ENCODE results near the gene ENPP5. TPM values are rescaled to one million over a fixed set of nuclear protein-coding genes. Genes with fewer than 3 reads are reported as not detected.

Gene ENPP5
- total and polyA plus RNA-seq, 2 of the 13 experiments (the other 11 are each of a cell fraction or from before 2014, with no cell fraction given) = not detected

- ChIA-PET CTCF (ENCODE audit: low intra/inter-chr PET ratio, low total read pairs) (no interaction called here), POLR2A (no interaction called here)
- H3K4me2 ChIP-seq (ENCODE audit: low read depth, low read length) = no peak overlapping the region
- peaks cover 0 to 9% of the 10 kb centered on the region in 2 experiments; a peak in 1 of 5 replicates for H3K27me3 ChIP-seq (ENCODE audit: control insufficient read depth in 1 of 2, insufficient read depth in 2 of 2, low read length in 2 of 2)
- in situ Hi-C loops (cut with HindIII; ENCODE audit: extremely low pct_ligation_motif_present, low pct_unique_long_range_greater_than_20kb) (no loop called here), intact Hi-C loops (cut with micrococcal nuclease; ENCODE audit: unreplicated experiment) (no loop called here)
- no peak for DNase-seq (ENCODE audit: low spot score)
- no TSS peak for BruUV-seq (replicated peaks)
- no peak for ATAC-seq
- no peaks in the 10 kb centered on the region for H3K9me3 ChIP-seq (ENCODE audit: low read length)
- H2AFZ ChIP-seq (ENCODE audit: low read length) = no peak overlapping the region
- no peaks in the 10 kb centered on the region for H3K79me2 ChIP-seq (ENCODE audit: insufficient read depth, low read length)
- no peak overlapping the region for H3K27ac ChIP-seq (ENCODE audit: extremely low read length, insufficient read depth, low read length)
- H4K20me1 ChIP-seq (ENCODE audit: insufficient read depth, low read length) = no peaks in the 10 kb centered on the region
- no peak overlapping the region for H3K9ac ChIP-seq (ENCODE audit: insufficient read depth, low read depth, low read length)
- no peak for FAIRE-seq
- no peaks in the 10 kb centered on the region for H3K36me3 ChIP-seq (replicated peaks in 1 of 2; ENCODE audit: control insufficient read depth in 1 of 2, insufficient read depth in 2 of 2, low read length in 2 of 2)
- no peak overlapping the region for H3K4me3 ChIP-seq (replicated peaks in 1 of 3; ENCODE audit: insufficient read depth in 1 of 3, low read depth in 2 of 3, low read length in 3 of 3)
- no peaks in the 10 kb centered on the region for H3K4me1 ChIP-seq (ENCODE audit: insufficient read depth, low read length)
- WGBS (ENCODE audit: low lambda C conversion rate) = 2% methylated on average over 1 of the region's 1 CpG
- TF ChIP-seq GTF3A (CRISPR knock-in tag; conservative IDR thresholded peaks at IDR 0.05) (no peak), MTA1 (CRISPR knock-in tag; IDR thresholded peaks at IDR 0.05; ENCODE audit: borderline replicate concordance) (no peak), SMAD3 (CRISPR knock-in tag; IDR thresholded peaks at IDR 0.05) (no peak), ZBTB39 (CRISPR knock-in tag; IDR thresholded peaks at IDR 0.05) (no peak), ZBTB49 (CRISPR knock-in tag; IDR thresholded peaks at IDR 0.05; ENCODE audit: borderline replicate concordance) (no peak), YEATS2 (CRISPR knock-in tag; IDR thresholded peaks at IDR 0.05; ENCODE audit: borderline replicate concordance) (no peak), MED13 (CRISPR knock-in tag; IDR thresholded peaks at IDR 0.05) (no peak), DRAP1 (CRISPR knock-in tag; IDR thresholded peaks at IDR 0.05) (no peak)
- TF ChIP-seq, protein P1, sequence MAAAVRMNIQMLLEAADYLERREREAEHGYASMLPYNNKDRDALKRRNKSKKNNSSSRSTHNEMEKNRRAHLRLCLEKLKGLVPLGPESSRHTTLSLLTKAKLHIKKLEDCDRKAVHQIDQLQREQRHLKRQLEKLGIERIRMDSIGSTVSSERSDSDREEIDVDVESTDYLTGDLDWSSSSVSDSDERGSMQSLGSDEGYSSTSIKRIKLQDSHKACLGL (CRISPR knock-in tag; IDR thresholded peaks at IDR 0.05) = no peak
- TF ChIP-seq, protein P2, sequence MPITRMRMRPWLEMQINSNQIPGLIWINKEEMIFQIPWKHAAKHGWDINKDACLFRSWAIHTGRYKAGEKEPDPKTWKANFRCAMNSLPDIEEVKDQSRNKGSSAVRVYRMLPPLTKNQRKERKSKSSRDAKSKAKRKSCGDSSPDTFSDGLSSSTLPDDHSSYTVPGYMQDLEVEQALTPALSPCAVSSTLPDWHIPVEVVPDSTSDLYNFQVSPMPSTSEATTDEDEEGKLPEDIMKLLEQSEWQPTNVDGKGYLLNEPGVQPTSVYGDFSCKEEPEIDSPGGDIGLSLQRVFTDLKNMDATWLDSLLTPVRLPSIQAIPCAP (CRISPR knock-in tag; IDR thresholded peaks at IDR 0.05; ENCODE audit: low read depth) = no peak
- TF ChIP-seq, protein P3, sequence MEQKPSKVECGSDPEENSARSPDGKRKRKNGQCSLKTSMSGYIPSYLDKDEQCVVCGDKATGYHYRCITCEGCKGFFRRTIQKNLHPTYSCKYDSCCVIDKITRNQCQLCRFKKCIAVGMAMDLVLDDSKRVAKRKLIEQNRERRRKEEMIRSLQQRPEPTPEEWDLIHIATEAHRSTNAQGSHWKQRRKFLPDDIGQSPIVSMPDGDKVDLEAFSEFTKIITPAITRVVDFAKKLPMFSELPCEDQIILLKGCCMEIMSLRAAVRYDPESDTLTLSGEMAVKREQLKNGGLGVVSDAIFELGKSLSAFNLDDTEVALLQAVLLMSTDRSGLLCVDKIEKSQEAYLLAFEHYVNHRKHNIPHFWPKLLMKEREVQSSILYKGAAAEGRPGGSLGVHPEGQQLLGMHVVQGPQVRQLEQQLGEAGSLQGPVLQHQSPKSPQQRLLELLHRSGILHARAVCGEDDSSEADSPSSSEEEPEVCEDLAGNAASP (CRISPR knock-in tag; IDR thresholded peaks at IDR 0.05; ENCODE audit: borderline replicate concordance) = no peak
Observed at GRCh38 chr6:46186583-46186982, 15.8 kb upstream of the ENPP5 start.
